Breast epithelium (tissue), 4 donors: ENCODE data around the gene CDCA8. TPM values are rescaled to one million over a fixed set of nuclear protein-coding genes. Genes with fewer than 3 reads are reported as not detected.
"Not testable (repeated sequence)": the region's sequence is repeated elsewhere in the genome, so short reads cannot be mapped to it uniquely, and the experiment has no call there.

Experiments used
- DNase-seq, 2 donors: peaks; one replicate each; pipeline ENCODE4 v3.0.0-alpha.2; 2019; ENCODE audit warnings: low spot score in 2 of 2
- H3K27ac ChIP-seq, 2 donors: fragments of 200-600 bp; sonication (generic) in 1 of 2; one replicate each; pipeline ENCODE4 v1.5.1; 2016 to 2019; ENCODE audit warnings: mild to moderate bottlenecking in 1 of 2
- H3K27me3 ChIP-seq, 2 donors: fragments of 200-600 bp; sonication (generic) in 1 of 2; one replicate each; pipeline versions ENCODE4 v1.5.1 to v1.6.0; 2017 to 2019; ENCODE audit warnings: control low read depth in 1 of 2, mild to moderate bottlenecking in 1 of 2
- H3K36me3 ChIP-seq: fragments of 200-600 bp; one replicate; pipeline ENCODE4 v1.5.1; 2019
- H3K4me1 ChIP-seq, 2 donors: fragments of 200-600 bp; sonication (generic); one replicate each; pipeline ENCODE4 v1.5.1; 2016 to 2019; ENCODE audit warnings: control low read depth in 1 of 2
- H3K4me3 ChIP-seq, 3 donors: fragments of 200-600 bp; sonication (generic); 1 replicate in 2 of 3; 2 replicates in 1 of 3; pipeline ENCODE4 v1.5.1; 2016 to 2019; ENCODE audit warnings: mild to moderate bottlenecking in 3 of 3, moderate library complexity in 2 of 3
- H3K9me3 ChIP-seq, 2 donors: fragments of 200-600 bp; sonication (generic) in 1 of 2; one replicate each; pipeline ENCODE4 v1.5.1; 2016 to 2019; ENCODE audit warnings: control low read depth in 1 of 2
- POLR2A ChIP-seq: fragments of 450-650 bp; IDR thresholded peaks from one replicate; pipeline ENCODE4 v1.6.1; 2016; ENCODE audit warnings: antibody characterized with exemption, mild to moderate bottlenecking, moderate library complexity
- POLR2AphosphoS5 ChIP-seq, 3 donors: sonication (generic); formaldehyde crosslinking; IDR thresholded peaks; one replicate each; pipeline ENCODE4 v1.6.1; 2017; ENCODE audit warnings: antibody characterized with exemption in 3 of 3
- intact Hi-C: fragments of 100-400 bp; cut with DNase I; formaldehyde crosslinking; loops from one replicate; pipeline ENCODE4 v1.15.1; 2023; ENCODE audit warnings: low total_unique reads
- total RNA-seq, 3 donors: library from RNA; depleted of rRNA; stranded (reverse); fragments of >200 nt; gene quantifications; one replicate each; pipeline ENCODE4 v1.1.0, GENCODE V29; 2016
- TF ChIP-seq, protein P1 (sequence below), 3 donors: fragments of 450-650 bp; IDR thresholded peaks; one replicate each; pipeline ENCODE4 v1.5.1; 2016 to 2017; ENCODE audit warnings: antibody characterized with exemption in 3 of 3, mild to moderate bottlenecking in 3 of 3, moderate library complexity in 3 of 3

The CDCA8 gene
- total RNA-seq, 3 donors from 2014 or later = 0.15 to 1.4 (median 1.3) TPM

DNA sequence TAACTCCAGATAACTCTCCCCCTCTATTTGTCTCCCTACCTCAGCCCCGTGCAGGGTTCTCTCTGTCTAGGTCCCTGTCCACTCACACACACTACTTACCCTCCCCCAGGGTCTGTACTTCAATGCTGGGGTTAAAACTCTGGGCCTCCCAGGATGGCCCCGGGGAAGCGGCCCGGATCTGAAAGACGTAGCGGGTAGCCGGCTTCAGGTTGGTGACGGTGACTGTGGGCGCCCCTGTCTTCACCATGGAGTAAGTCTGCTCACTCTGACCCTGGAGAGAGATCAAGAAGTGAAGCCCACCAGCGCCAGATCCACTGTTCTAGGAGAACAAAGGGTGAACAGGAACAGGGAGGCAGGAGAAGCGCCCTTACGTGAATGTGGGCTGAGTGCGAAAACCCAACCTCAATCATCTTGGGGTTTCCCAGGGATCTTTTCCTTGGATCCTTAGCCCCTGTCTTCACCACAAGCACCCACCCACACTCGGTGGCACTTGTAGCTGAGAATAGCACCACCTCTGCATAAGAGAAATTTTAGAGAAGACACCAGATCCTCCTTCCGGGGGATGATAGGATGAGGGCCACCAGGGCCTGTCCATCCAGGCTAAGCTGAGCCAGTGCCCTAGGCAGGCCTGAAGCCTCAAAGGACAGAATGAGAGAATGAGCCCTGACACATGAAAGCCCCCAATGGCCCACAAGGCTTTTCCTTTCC lies 39.1 kb downstream of the CDCA8 start:
- no peak overlapping the region for H3K4me3 ChIP-seq
- intact Hi-C loops = no loop called here
- no peaks in the 10 kb centered on the region for H3K36me3 ChIP-seq
- no peaks in the 10 kb centered on the region for H3K4me1 ChIP-seq
- no peak overlapping the region for H3K27ac ChIP-seq
- H3K9me3 ChIP-seq = no peaks in the 10 kb centered on the region
- TF ChIP-seq, protein P1, sequence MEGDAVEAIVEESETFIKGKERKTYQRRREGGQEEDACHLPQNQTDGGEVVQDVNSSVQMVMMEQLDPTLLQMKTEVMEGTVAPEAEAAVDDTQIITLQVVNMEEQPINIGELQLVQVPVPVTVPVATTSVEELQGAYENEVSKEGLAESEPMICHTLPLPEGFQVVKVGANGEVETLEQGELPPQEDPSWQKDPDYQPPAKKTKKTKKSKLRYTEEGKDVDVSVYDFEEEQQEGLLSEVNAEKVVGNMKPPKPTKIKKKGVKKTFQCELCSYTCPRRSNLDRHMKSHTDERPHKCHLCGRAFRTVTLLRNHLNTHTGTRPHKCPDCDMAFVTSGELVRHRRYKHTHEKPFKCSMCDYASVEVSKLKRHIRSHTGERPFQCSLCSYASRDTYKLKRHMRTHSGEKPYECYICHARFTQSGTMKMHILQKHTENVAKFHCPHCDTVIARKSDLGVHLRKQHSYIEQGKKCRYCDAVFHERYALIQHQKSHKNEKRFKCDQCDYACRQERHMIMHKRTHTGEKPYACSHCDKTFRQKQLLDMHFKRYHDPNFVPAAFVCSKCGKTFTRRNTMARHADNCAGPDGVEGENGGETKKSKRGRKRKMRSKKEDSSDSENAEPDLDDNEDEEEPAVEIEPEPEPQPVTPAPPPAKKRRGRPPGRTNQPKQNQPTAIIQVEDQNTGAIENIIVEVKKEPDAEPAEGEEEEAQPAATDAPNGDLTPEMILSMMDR (IDR thresholded peaks at IDR 0.05) = no peak
- TF ChIP-seq POLR2A (no peak), POLR2AphosphoS5 (IDR thresholded peaks at IDR 0.05) (no peak)
- H3K27me3 ChIP-seq = peaks cover 0 to 16% of the 10 kb centered on the region in 2 donors
- DNase-seq = no peak

DNA sequence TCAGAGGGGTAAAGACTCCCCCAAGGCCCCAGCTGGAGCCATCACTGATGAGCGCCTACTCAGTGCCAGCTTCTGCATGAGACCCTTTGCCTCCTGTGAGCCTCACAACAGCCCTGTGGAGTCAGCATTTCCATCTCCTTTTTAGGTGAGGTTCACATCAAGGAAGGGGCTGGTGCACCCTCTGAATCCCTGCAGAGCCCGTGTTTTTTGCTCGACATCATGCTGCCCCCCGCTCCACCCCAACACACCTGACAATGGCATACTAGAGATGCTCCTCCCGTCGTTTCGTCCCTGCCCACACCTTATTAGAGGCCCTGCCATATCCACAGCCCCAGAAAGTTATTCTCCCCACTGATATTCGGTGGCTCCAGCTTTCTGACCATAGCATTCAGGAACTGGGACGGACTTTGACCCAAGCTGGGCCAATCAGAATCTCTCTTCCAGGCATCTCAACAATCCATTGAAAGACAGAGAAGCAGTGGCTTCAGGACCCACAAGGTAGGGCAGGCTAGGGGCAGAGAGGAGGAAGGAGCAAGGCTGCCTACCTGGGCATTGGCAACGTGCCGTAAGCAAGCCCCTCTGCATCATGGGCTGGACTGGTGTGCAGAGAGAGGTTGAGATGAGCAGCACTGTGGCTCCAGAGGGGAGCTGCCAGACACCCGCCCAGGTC lies 39.9 kb downstream of the CDCA8 start:
- no peak for DNase-seq
- H3K27me3 ChIP-seq = peaks cover 0 to 16% of the 10 kb centered on the region in 2 donors
- no peaks in the 10 kb centered on the region for H3K9me3 ChIP-seq
- no peaks in the 10 kb centered on the region for H3K4me1 ChIP-seq
- no peak overlapping the region for H3K4me3 ChIP-seq
- TF ChIP-seq, protein P1 (IDR thresholded peaks at IDR 0.05) = no peak
- TF ChIP-seq POLR2A (no peak), POLR2AphosphoS5 (IDR thresholded peaks at IDR 0.05) (no peak)
- intact Hi-C loops = no loop called here
- H3K36me3 ChIP-seq = no peaks in the 10 kb centered on the region
- H3K27ac ChIP-seq = no peak overlapping the region

DNA sequence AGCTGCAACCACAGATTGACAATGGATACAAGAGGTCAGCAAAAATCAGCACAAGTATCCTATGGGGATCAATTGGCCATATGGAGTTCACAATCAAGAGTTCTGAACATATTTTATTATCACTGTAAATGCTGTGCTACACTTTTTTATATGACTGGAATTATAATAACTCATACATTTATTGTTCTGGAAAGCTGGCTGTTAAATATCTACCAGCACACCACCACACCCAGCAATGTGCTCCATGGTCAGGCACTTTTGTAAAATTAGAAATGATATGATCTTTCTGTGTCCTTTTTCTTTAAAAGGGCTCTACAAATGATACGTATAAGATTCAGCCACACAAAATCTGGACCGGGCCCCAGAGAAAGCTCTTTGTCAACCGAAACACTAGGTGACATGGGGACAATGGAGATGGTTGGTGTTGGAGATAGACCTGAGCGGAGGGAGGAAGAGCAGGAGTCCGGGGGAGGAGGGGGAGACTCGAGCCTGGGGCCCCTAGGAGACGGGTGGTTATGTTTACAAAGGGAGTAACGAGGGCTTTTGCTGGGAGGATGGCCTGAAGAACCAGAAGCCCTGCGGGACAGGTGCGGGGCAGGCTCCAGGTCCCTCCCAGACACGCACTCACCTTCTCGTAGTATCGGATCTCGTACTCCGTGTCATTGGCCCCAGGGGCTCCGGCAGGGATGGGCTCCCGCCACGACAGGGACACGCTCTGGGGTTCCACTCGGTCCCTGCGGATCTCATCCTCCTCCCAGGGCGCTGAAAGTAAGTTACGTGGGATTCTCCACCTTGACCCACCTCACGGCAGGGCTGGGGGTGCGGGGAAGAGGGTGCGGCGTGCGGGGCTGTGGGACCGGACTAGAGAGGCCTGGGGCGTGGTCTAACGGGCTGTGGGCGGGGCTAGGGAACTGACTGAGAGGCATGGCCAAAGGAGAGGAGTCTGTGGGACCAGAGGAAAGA lies 42.6 kb downstream of the CDCA8 start:
- no peaks in the 10 kb centered on the region for H3K9me3 ChIP-seq
- no peaks in the 10 kb centered on the region for H3K4me1 ChIP-seq
- no peak overlapping the region for H3K27ac ChIP-seq
- peaks cover 0 to 16% of the 10 kb centered on the region in 2 donors for H3K27me3 ChIP-seq
- H3K4me3 ChIP-seq = no peak overlapping the region
- DNase-seq = no peak
- H3K36me3 ChIP-seq = no peaks in the 10 kb centered on the region
- intact Hi-C loops = no loop called here
- TF ChIP-seq POLR2A (no peak), POLR2AphosphoS5 (IDR thresholded peaks at IDR 0.05) (no peak)
- TF ChIP-seq, protein P1 (IDR thresholded peaks at IDR 0.05) = no peak

DNA sequence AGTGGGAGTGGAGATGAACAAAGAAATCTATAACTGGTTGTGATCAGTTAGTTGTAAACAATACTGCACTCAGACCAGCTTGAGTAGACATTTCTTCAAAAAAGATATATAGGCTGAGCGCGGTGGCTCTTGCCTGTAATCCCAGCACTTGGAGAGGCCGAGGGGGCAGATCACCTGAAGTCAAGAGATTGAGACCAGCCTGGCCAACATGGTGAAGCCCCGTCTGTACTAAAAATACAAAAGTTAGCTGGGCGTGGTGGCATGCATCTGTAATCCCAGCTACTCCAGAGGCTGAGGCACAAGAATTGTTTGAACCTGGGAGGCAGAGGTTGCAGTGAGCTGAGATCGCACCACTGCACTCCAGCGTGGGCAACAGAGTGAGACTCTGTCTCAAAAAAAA lies 45.7 kb downstream of the CDCA8 start:
- intact Hi-C loops, H3K4me1 ChIP-seq, H3K4me3 ChIP-seq, H3K27ac ChIP-seq, DNase-seq, H3K36me3 ChIP-seq, H3K9me3 ChIP-seq: not testable (repeated sequence)
- H3K27me3 ChIP-seq = peaks cover 0 to 24% of the 10 kb centered on the region in 2 donors

DNA sequence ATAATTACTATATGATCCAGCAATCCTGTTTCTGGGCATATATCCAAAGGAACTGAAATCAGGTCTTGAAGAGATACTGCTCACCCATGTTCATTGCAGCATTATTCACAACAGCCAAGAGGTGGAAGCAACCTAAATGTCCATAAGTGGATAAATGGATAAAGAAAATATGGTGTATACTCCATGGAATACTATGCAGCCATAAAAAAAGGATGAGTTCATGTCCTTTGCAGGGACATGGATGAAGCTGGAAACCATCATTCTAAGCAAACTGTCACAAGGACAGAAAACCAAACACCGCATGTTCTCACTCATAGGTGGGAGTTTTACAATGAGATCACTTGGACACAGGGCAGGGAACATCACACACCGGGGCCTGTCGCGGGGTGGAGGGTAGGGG lies 46.3 kb downstream of the CDCA8 start:
- H3K9me3 ChIP-seq, H3K4me1 ChIP-seq, H3K27ac ChIP-seq, DNase-seq, intact Hi-C loops, H3K4me3 ChIP-seq, H3K36me3 ChIP-seq: not testable (repeated sequence)
- H3K27me3 ChIP-seq = peaks cover 0 to 21% of the 10 kb centered on the region in 2 donors
